ENCODE results near the gene EXOG. TPM values are rescaled to one million over a fixed set of nuclear protein-coding genes. Genes with fewer than 3 reads are reported as not detected.

Gene EXOG
- total RNA-seq, 3 donors from 2014 or later, result 7.1 to 13.0 (median 8.7) TPM

- ATAC-seq, result no peak
- no peaks in the 10 kb centered on the region for H3K9me3 ChIP-seq
- no peak for TF ChIP-seq CTCF (IDR thresholded peaks at IDR 0.05)
- H3K36me3 ChIP-seq (ENCODE audit: low read depth), result no peaks in the 10 kb centered on the region
- intact Hi-C loops (cut with DNase I, micrococcal nuclease), result loop anchor here in 1 of 2 donors (5.0 kb wide), 1 partner anchor 128 kb away; the partner anchor contains the start of gene XYLB
- H3K4me1 ChIP-seq (ENCODE audit: low read depth), result peaks cover 17% of the 10 kb centered on the region
- no peak overlapping the region for H3K4me3 ChIP-seq
- no peak for DNase-seq
Observed at GRCh38 chr3:38475716-38476115, 20.4 kb upstream of the EXOG start.

- H3K4me1 ChIP-seq (ENCODE audit: low read depth), result peaks cover 16% of the 10 kb centered on the region
- ATAC-seq (no peak), DNase-seq (no peak)
- TF ChIP-seq CTCF (IDR thresholded peaks at IDR 0.05), result no peak
- no peak overlapping the region for H3K4me3 ChIP-seq
- no peaks in the 10 kb centered on the region for H3K36me3 ChIP-seq (ENCODE audit: low read depth)
- intact Hi-C loops (cut with DNase I, micrococcal nuclease), result loop anchor here in 1 of 2 donors (5.0 kb wide), 1 partner anchor 129 kb away; the partner anchor contains the start of gene XYLB
- no peaks in the 10 kb centered on the region for H3K9me3 ChIP-seq
Observed at GRCh38 chr3:38476157-38476756, 19.9 kb upstream of the EXOG start.

- Histone ChIP-seq H3K4me1 (ENCODE audit: low read depth) (peaks cover 7% of the 10 kb centered on the region), H3K4me3 (no peak overlapping the region), H3K9me3 (no peaks in the 10 kb centered on the region), H3K36me3 (ENCODE audit: low read depth) (no peaks in the 10 kb centered on the region)
- intact Hi-C loops (cut with DNase I, micrococcal nuclease), result loop anchor here in 1 of 2 donors (5.0 kb wide), 1 partner anchor 130 kb away; the partner anchor contains the start of gene XYLB
- TF ChIP-seq CTCF (IDR thresholded peaks at IDR 0.05), result no peak
- DNase-seq (no peak), ATAC-seq (no peak)
Observed at GRCh38 chr3:38477057-38477820, 18.9 kb upstream of the EXOG start.

- no peak for DNase-seq
- H3K4me3 ChIP-seq, result no peak overlapping the region
- no peak for ATAC-seq
- H3K36me3 ChIP-seq (ENCODE audit: low read depth), result peaks cover 3% of the 10 kb centered on the region
- peaks cover under 1% of the 10 kb centered on the region for H3K4me1 ChIP-seq (ENCODE audit: low read depth)
- no peak for TF ChIP-seq CTCF (IDR thresholded peaks at IDR 0.05)
- no peaks in the 10 kb centered on the region for H3K9me3 ChIP-seq
- intact Hi-C loops (cut with DNase I, micrococcal nuclease), result loop anchor here in 1 of 2 donors (5.0 kb wide), 1 partner anchor 131 kb away; the partner anchor contains the start of gene XYLB
Observed at GRCh38 chr3:38477839-38478450, 18.2 kb upstream of the EXOG start.

- H3K36me3 ChIP-seq (ENCODE audit: low read depth), result peaks cover 3% of the 10 kb centered on the region
- ATAC-seq, result no peak
Observed at GRCh38 chr3:38478901-38479300, 17.2 kb upstream of the EXOG start.

More at GRCh38 chr3:38478901-38479300, 17.2 kb upstream of the EXOG start:
- Histone ChIP-seq H3K4me3 (no peak overlapping the region), H3K4me1 (ENCODE audit: low read depth) (no peaks in the 10 kb centered on the region), H3K9me3 (no peaks in the 10 kb centered on the region)
- intact Hi-C loops (cut with DNase I, micrococcal nuclease), result loop anchor here in 1 of 2 donors (5.0 kb wide), 1 partner anchor 132 kb away; the partner anchor contains the start of gene XYLB
- DNase-seq, result no peak
- TF ChIP-seq CTCF (IDR thresholded peaks at IDR 0.05), result no peak

Data from mucosa of descending colon (tissue), 3 donors.